ENCODE data around the gene NECTIN1.

Gene NECTIN1

GRCh38 chr11:119745776-119746535 lies 17.0 kb upstream of the NECTIN1 start:
- TF ChIP-seq MYC (IDR thresholded peaks at IDR 0.05; ENCODE audit: low read depth, low read length) (no peak), POLR2A (IDR thresholded peaks at IDR 0.05; ENCODE audit: extremely low read depth, insufficient read length) (no peak)
- TF ChIP-seq, protein P1, sequence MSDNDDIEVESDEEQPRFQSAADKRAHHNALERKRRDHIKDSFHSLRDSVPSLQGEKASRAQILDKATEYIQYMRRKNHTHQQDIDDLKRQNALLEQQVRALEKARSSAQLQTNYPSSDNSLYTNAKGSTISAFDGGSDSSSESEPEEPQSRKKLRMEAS (IDR thresholded peaks at IDR 0.05; ENCODE audit: low read depth, low read length): no peak
- TF ChIP-seq, protein P2, sequence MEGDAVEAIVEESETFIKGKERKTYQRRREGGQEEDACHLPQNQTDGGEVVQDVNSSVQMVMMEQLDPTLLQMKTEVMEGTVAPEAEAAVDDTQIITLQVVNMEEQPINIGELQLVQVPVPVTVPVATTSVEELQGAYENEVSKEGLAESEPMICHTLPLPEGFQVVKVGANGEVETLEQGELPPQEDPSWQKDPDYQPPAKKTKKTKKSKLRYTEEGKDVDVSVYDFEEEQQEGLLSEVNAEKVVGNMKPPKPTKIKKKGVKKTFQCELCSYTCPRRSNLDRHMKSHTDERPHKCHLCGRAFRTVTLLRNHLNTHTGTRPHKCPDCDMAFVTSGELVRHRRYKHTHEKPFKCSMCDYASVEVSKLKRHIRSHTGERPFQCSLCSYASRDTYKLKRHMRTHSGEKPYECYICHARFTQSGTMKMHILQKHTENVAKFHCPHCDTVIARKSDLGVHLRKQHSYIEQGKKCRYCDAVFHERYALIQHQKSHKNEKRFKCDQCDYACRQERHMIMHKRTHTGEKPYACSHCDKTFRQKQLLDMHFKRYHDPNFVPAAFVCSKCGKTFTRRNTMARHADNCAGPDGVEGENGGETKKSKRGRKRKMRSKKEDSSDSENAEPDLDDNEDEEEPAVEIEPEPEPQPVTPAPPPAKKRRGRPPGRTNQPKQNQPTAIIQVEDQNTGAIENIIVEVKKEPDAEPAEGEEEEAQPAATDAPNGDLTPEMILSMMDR (IDR thresholded peaks at IDR 0.05; ENCODE audit: low read depth, low read length): no peak
- DNase-seq (ENCODE audit: low read depth): no peak
- H3K4me3 ChIP-seq (ENCODE audit: low read depth, low read length): no peak overlapping the region

GRCh38 chr11:119745112-119745511 lies 16.1 kb upstream of the NECTIN1 start:
- TF ChIP-seq, protein P1 (IDR thresholded peaks at IDR 0.05; ENCODE audit: low read depth, low read length): no peak
- no peak for TF ChIP-seq POLR2A (IDR thresholded peaks at IDR 0.05; ENCODE audit: extremely low read depth, insufficient read length)
- TF ChIP-seq MYC (IDR thresholded peaks at IDR 0.05; ENCODE audit: low read depth, low read length): no peak
- TF ChIP-seq, protein P2 (IDR thresholded peaks at IDR 0.05; ENCODE audit: low read depth, low read length): no peak
- no peak for DNase-seq (ENCODE audit: low read depth)
- no peak overlapping the region for H3K4me3 ChIP-seq (ENCODE audit: low read depth, low read length)

GRCh38 chr11:119744577-119744976 lies 15.6 kb upstream of the NECTIN1 start:
- DNase-seq (ENCODE audit: low read depth): no peak
- TF ChIP-seq POLR2A (IDR thresholded peaks at IDR 0.05; ENCODE audit: extremely low read depth, insufficient read length): no peak
- no peak for TF ChIP-seq MYC (IDR thresholded peaks at IDR 0.05; ENCODE audit: low read depth, low read length)
- TF ChIP-seq, protein P1 (IDR thresholded peaks at IDR 0.05; ENCODE audit: low read depth, low read length): no peak
- TF ChIP-seq, protein P2 (IDR thresholded peaks at IDR 0.05; ENCODE audit: low read depth, low read length): no peak
- H3K4me3 ChIP-seq (ENCODE audit: low read depth, low read length): no peak overlapping the region

- DNase-seq (ENCODE audit: low read depth): no peak
- no peak overlapping the region for H3K4me3 ChIP-seq (ENCODE audit: low read depth, low read length)
- TF ChIP-seq, protein P2 (IDR thresholded peaks at IDR 0.05; ENCODE audit: low read depth, low read length): no peak
- no peak for TF ChIP-seq MYC (IDR thresholded peaks at IDR 0.05; ENCODE audit: low read depth, low read length)
Observed at GRCh38 chr11:119743006-119743405, 14.0 kb upstream of the NECTIN1 start.

DNA sequence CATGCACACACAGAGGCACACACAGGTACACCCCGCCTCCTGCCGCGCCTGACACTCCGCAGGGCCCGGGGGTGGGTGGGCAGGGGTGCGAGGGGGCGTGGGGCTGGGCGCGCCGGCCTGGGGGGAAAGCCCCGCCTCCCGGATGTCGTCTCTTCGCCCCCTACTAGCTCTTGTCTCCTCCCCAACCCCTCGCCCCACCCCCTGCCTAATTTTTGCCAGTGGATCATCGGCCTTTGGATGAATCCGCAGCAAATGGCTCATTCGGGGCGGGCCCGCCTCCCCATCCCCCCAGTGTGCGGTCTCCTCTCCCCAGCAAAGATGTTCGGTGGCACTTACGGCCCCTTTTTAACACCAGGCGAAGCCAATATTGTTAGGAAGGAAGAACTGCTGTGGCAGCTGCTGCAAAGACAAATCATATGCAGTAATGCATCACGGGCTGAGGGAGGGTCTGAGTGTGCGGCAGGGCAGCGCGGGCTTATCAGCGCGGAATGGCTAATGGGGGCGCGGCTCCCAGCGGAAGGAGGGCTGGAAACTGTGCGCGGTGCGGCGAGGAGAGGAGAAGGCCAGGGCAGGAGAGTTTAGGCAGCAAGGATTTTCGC lies 13.4 kb upstream of the NECTIN1 start:
- peak; percentile 47 for DNase-seq (ENCODE audit: low read depth)
- H3K4me3 ChIP-seq (ENCODE audit: low read depth, low read length): no peak overlapping the region
- TF ChIP-seq POLR2A (IDR thresholded peaks at IDR 0.05; ENCODE audit: extremely low read depth, insufficient read length): no peak
- TF ChIP-seq, protein P2 (IDR thresholded peaks at IDR 0.05; ENCODE audit: low read depth, low read length): no peak
- no peak for TF ChIP-seq MYC (IDR thresholded peaks at IDR 0.05; ENCODE audit: low read depth, low read length)
- TF ChIP-seq, protein P1 (IDR thresholded peaks at IDR 0.05; ENCODE audit: low read depth, low read length): no peak
